T-cell (primary cell): ENCODE results near the gene LRP1. TPM values are rescaled to one million over a fixed set of nuclear protein-coding genes. Genes with fewer than 3 reads are reported as not detected.
A peak's percentile ranks its signal among the peaks of the same experiment; 100 is the strongest.

Source experiments
- ATAC-seq, 4 experiments: fragments of 200-7000 bp in 3 of 4; fragments of 150-1000 bp in 1 of 4; cut with Tn5 transposase; replicated peaks in 1 of 4; 1 replicate in 3 of 4; 2 replicates in 1 of 4; pipeline ENCODE4 v1.10.0; 2021; ENCODE audit warnings: moderate library complexity in 3 of 4, mild to moderate bottlenecking in 2 of 4, moderate number of reproducible peaks in 1 of 4
- CTCF ChIA-PET, 2 donors: fragments of 300-600 bp; sonication (Branson Sonifier 250); formaldehyde crosslinking; loops; one replicate each; lab custom pipeline; 2022; ENCODE audit warnings: antibody characterized with exemption in 2 of 2; lab: Charles Lee
- POLR2A ChIA-PET, 2 donors: fragments of 300-600 bp; sonication (Branson Sonifier 250); formaldehyde crosslinking; loops; one replicate each; lab custom pipeline; 2022; ENCODE audit warnings: antibody characterized with exemption in 2 of 2; lab: Charles Lee
- DNase-seq, 35 experiments: peaks; one replicate each; pipeline versions ENCODE4 v3.0.0 to v3.0.0-alpha.2; 2013 to 2023
- H3K27ac ChIP-seq: one replicate; pipeline ENCODE4 v1.5.1; 2013; ENCODE audit warnings: low read length
- H3K27me3 ChIP-seq, 2 experiments: replicated peaks in 1 of 2; 1 replicate in 1 of 2; 2 replicates in 1 of 2; pipeline versions ENCODE4 v1.6.1 to v1.7.0; 2013; ENCODE audit warnings: low read length in 1 of 2, mixed read lengths in 1 of 2; ENCODE audit not compliant: control insufficient read depth in 2 of 2, insufficient read depth in 2 of 2; ENCODE audit errors: extremely low read depth in 1 of 2
- H3K36me3 ChIP-seq, 2 donors: 1 replicate in 1 of 2; 2 replicates in 1 of 2; pipeline versions ENCODE4 v1.6.1 to v1.7.0; 2013; ENCODE audit warnings: low read length in 1 of 2; ENCODE audit not compliant: control insufficient read depth in 2 of 2, insufficient read depth in 1 of 2; ENCODE audit errors: extremely low read depth in 1 of 2
- H3K4me1 ChIP-seq, 2 experiments: 1 replicate in 1 of 2; 2 replicates in 1 of 2; pipeline versions ENCODE4 v1.6.1 to v1.7.0; 2013; ENCODE audit warnings: low read length in 2 of 2, mixed read lengths in 1 of 2; ENCODE audit not compliant: insufficient read depth in 2 of 2, control insufficient read depth in 1 of 2; ENCODE audit errors: extremely low read depth in 1 of 2
- H3K4me3 ChIP-seq, 2 donors: 1 replicate in 1 of 2; 2 replicates in 1 of 2; pipeline versions ENCODE4 v1.5.1 to v1.7.0; 2013; ENCODE audit warnings: mild to moderate bottlenecking in 2 of 2, low read length in 1 of 2, moderate library complexity in 1 of 2; ENCODE audit not compliant: control insufficient read depth in 1 of 2; ENCODE audit errors: extremely low read depth in 1 of 2
- H3K9me3 ChIP-seq: 2 replicates; pipeline ENCODE4 v1.7.0; 2013
- H3K27ac Mint-ChIP-seq, 2 donors: one replicate each; pipeline ENCODE4 v1.8.0; 2020 to 2021; ENCODE audit warnings: mild to moderate bottlenecking in 2 of 2, mixed read lengths in 2 of 2
- H3K27me3 Mint-ChIP-seq, 2 donors: one replicate each; pipeline ENCODE4 v1.8.0; 2021 to 2022; ENCODE audit warnings: mixed read lengths in 2 of 2
- H3K36me3 Mint-ChIP-seq: one replicate; pipeline ENCODE4 v1.8.0; 2021; ENCODE audit warnings: mixed read lengths
- H3K4me1 Mint-ChIP-seq, 3 donors: one replicate each; pipeline ENCODE4 v1.8.0; 2020 to 2022; ENCODE audit warnings: mixed read lengths in 3 of 3, mild to moderate bottlenecking in 1 of 3
- H3K4me3 Mint-ChIP-seq, 3 donors: one replicate each; pipeline ENCODE4 v1.8.0; 2020 to 2022; ENCODE audit warnings: mild to moderate bottlenecking in 3 of 3, mixed read lengths in 3 of 3, moderate library complexity in 3 of 3
- H3K9me3 Mint-ChIP-seq, 3 donors: one replicate each; pipeline ENCODE4 v1.8.0; 2020 to 2022; ENCODE audit warnings: mixed read lengths in 3 of 3
- WGBS: methylation state at CpG from one replicate; pipeline ENCODE4 v1.1.5; 2013; ENCODE audit warnings: missing lambda C conversion rate; ENCODE audit not compliant: insufficient coverage; 5-methylcytosine and 5-hydroxymethylcytosine counted together
- total RNA-seq, 35 experiments: library from RNA in 6 of 35; stranded (reverse) in 6 of 35; fragments of 120-200 nt in 1 of 35; gene quantifications; one replicate each; pipeline versions ENCODE4 v1.2.1 to v1.2.4 and lab custom pipeline; 2013 to 2026

The LRP1 gene
- total RNA-seq, 5 donors from 2014 or later (not counting 1 experiment from before 2014, with no cell fraction given): 5.9 to 8.1 (median 7.7) TPM

DNA sequence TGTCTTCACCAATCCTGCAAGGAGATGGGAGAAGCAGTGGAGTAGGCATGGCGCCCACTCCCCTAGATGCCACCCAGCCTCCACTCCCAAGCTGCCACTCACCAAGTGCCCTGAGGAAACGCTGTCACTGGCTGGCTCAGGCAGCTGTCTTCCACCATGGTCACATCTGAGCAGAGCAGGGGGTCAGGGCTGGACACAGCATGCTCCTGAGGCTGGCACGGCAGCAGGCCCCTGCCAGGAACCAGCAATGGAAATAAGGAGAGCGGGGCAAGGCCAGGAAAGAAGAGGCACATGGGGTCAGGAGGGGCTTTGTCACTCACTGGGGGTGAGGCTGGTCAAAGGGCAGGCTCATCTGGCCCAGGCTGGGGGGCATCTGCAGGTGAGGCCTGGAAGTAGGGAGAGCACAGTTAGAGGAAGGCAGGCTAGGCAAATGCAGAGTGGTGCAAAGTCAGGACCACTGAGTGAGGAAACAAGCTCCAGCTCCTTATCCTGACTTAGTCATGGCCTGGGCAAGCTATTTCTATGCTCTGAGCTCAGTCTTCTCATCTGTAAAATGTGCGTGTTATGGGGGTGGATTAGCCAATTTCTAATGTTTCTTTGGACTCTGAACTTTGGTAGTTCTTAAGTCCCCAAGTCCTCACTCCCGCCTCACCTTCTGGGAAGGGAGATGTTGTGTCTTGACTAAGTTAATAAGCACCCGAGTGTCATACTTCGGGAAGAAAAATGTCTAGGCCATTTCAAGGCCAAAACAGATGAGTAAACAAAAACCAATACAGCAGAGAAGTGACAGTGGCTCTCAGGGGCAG lies 31.3 kb upstream of the LRP1 start:
- CTCF ChIA-PET: interaction anchor here in 1 of 2 donors (0.9 kb wide), 1 partner anchor 14 kb away, joined by 3 read pairs; the partner anchor contains the start of gene STAT6
- Histone ChIP-seq H3K36me3 (peaks cover 19 to 75% of the 10 kb centered on the region in 2 donors), H3K4me3 (no peak overlapping the region), H3K27ac (no peak overlapping the region), H3K4me1 (peaks cover 9 to 32% of the 10 kb centered on the region in 2 experiments), H3K27me3 (no peaks in the 10 kb centered on the region), H3K9me3 (no peaks in the 10 kb centered on the region)
- peak overlapping the region; percentile 44 to 97 for H3K27ac Mint-ChIP-seq
- peaks cover 40 to 72% (median 55%) of the 10 kb centered on the region in 3 donors for H3K4me1 Mint-ChIP-seq
- WGBS: 91% methylated on average over 5 of the region's 8 CpGs
- POLR2A ChIA-PET: interaction anchor here (0.6 to 1.1 kb wide), 3 partner anchors 15 to 57 kb away, joined by 3 to 6 read pairs (median 4); no protein-coding TSS in a partner anchor
- H3K36me3 Mint-ChIP-seq: peaks cover 38% of the 10 kb centered on the region
- H3K9me3 Mint-ChIP-seq: no peaks in the 10 kb centered on the region
- no peak overlapping the region for H3K4me3 Mint-ChIP-seq
- H3K27me3 Mint-ChIP-seq: no peaks in the 10 kb centered on the region
- DNase-seq (no peak), ATAC-seq (no peak)

DNA sequence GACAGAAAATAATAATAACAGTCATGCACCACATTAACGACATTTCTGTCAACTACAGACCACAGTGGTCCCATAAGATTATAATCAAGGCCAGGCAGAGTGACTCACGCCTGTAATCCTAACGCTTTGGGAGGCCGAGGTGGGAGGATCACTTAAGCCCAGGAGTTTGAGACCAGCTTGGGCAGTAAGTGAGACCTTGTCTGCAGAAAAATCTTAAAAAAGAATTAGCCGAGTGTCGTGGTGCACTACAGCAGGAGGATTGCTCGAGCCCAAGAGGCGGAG lies 30.8 kb upstream of the LRP1 start:
- Histone ChIP-seq H3K27ac (no peak overlapping the region), H3K4me3 (no peak overlapping the region), H3K36me3 (peaks cover 19 to 75% of the 10 kb centered on the region in 2 donors), H3K27me3 (no peaks in the 10 kb centered on the region), H3K4me1 (peaks cover 8 to 32% of the 10 kb centered on the region in 2 experiments), H3K9me3 (no peaks in the 10 kb centered on the region)
- ChIA-PET CTCF (interaction anchor here (0.6 to 0.9 kb wide), 2 partner anchors 14 to 427 kb away, joined by 3 read pairs; partner anchors contain the start of gene STAT6 (in 1 of the 2)), POLR2A (interaction anchor here in 1 of 2 donors (1.1 kb wide), 1 partner anchor 20 kb away, joined by 3 read pairs; no protein-coding TSS in a partner anchor)
- Mint-ChIP-seq H3K4me1 (peaks cover 39 to 66% (median 55%) of the 10 kb centered on the region in 3 donors), H3K27me3 (no peaks in the 10 kb centered on the region), H3K27ac (no peak overlapping the region), H3K4me3 (no peak overlapping the region), H3K36me3 (peaks cover 39% of the 10 kb centered on the region), H3K9me3 (no peaks in the 10 kb centered on the region)
- WGBS: 83% methylated on average over 5 of the region's 8 CpGs
- ATAC-seq (no peak), DNase-seq (no peak)

DNA sequence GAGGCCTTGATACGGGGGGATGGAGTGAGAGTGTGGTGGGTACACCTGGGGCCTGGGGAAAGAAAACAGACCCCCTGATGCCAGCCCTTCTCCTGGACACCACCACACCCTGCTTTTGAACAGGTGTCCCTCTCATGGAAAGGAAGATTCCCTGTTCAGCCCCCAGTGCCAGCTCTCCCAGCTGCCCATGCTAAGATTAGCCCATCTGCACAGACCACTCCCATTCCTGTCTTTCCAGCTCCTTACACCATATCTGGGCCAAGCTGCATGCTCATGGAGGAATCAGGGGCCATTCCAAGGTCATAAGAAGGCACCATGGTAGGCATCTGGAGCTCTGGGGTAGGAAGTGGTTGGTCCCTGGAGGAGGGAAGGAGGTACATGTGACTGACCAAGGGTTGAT lies 29.7 kb upstream of the LRP1 start:
- CTCF ChIA-PET: no interaction called here
- POLR2A ChIA-PET: interaction anchor here in 1 of 2 donors (0.6 kb wide), 2 partner anchors 388 to 493 kb away, joined by 3 to 5 read pairs; no protein-coding TSS in a partner anchor
- Mint-ChIP-seq H3K9me3 (no peaks in the 10 kb centered on the region), H3K36me3 (peaks cover 36% of the 10 kb centered on the region), H3K4me3 (no peak overlapping the region), H3K27me3 (no peaks in the 10 kb centered on the region), H3K27ac (peak overlapping the region in 1 of 2 donors; percentile 8), H3K4me1 (peaks cover 33 to 58% (median 47%) of the 10 kb centered on the region in 3 donors)
- DNase-seq (no peak), ATAC-seq (no peak)
- no CpG with 5 or more reads among the region's 1 CpG for WGBS
- H3K36me3 ChIP-seq: peaks cover 17 to 74% of the 10 kb centered on the region in 2 donors
- H3K27ac ChIP-seq: no peak overlapping the region
- no peaks in the 10 kb centered on the region for H3K9me3 ChIP-seq
- H3K4me1 ChIP-seq: peaks cover 4 to 24% of the 10 kb centered on the region in 2 experiments
- H3K4me3 ChIP-seq: no peak overlapping the region
- H3K27me3 ChIP-seq: no peaks in the 10 kb centered on the region

DNA sequence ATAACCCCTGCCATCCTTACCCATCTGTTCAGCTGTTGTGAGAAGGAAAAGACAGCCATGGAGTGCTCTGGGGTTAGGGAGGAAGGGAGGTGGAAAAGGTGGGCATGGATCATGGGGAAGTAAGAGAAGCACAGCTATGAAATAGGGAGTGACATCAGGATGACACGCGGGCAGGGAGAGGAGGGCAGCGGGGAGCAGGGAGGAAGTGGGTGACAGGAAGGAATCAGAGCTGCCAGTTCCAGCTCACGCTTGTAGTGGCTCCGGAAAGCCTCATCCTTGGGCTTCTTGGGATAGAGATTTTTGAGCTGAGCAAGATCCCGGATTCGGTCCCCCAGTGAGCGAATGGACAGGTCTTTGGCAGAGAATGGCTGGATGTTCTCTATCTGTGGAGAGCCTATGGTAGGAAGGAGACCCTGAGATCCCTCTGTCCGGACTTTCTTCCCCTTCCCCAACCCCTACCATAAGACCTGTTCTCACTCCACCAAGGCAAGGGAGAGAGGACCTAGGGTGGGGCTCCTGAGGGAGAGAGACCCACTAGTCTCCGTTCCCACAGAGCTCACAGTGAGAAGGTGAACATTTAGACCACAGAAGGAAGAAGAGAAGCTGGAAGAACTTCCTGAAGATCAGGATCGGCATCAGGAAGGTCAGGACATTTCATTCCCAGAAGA lies 29.1 kb upstream of the LRP1 start:
- Histone ChIP-seq H3K27ac (no peak overlapping the region), H3K27me3 (no peaks in the 10 kb centered on the region), H3K36me3 (peaks cover 20 to 81% of the 10 kb centered on the region in 2 donors), H3K4me1 (peaks cover 2 to 18% of the 10 kb centered on the region in 2 experiments), H3K4me3 (no peak overlapping the region), H3K9me3 (no peaks in the 10 kb centered on the region)
- Mint-ChIP-seq H3K4me3 (no peak overlapping the region), H3K27ac (peak overlapping the region; percentile 53 to 84), H3K27me3 (no peaks in the 10 kb centered on the region), H3K36me3 (peaks cover 40% of the 10 kb centered on the region), H3K9me3 (no peaks in the 10 kb centered on the region), H3K4me1 (peaks cover 34 to 60% (median 47%) of the 10 kb centered on the region in 3 donors)
- WGBS: 77% methylated on average over 7 of the region's 11 CpGs
- ChIA-PET CTCF (interaction anchor here (0.5 to 0.6 kb wide), 2 partner anchors 8 to 486 kb away, joined by 3 read pairs; no protein-coding TSS in a partner anchor), POLR2A (interaction anchor here in 1 of 2 donors (0.6 to 0.7 kb wide), 2 partner anchors 30 to 494 kb away, joined by 3 to 5 read pairs; no protein-coding TSS in a partner anchor)
- DNase-seq (no peak), ATAC-seq (no peak)

DNA sequence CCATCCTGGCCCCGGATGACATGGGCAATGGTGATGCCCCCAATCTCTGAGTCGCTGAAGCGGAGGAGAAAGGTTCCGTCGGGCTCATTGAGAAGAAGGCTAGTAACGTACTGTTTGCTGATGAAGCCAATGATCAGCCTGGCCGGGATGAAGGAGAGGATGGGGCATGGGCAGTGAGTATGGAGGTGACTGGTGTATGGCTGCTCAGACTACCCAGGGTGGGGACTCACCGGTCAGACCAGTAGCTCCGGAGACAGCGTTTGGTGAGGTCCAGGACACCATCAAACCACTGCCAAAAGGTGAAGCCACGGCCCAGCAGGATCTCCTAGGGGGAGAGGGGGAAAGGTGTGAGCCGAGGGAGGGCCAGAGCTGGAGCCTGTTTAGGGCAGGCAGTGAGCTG lies 28.5 kb upstream of the LRP1 start:
- Mint-ChIP-seq H3K4me3 (no peak overlapping the region), H3K9me3 (no peaks in the 10 kb centered on the region), H3K27me3 (no peaks in the 10 kb centered on the region), H3K36me3 (peaks cover 44% of the 10 kb centered on the region), H3K4me1 (peaks cover 34 to 58% (median 47%) of the 10 kb centered on the region in 3 donors), H3K27ac (peak overlapping the region; percentile 53 to 68)
- H3K9me3 ChIP-seq: no peaks in the 10 kb centered on the region
- ChIA-PET CTCF (interaction anchor here in 1 of 2 donors (0.6 kb wide), 2 partner anchors 8 to 675 kb away, joined by 3 to 4 read pairs; no protein-coding TSS in a partner anchor), POLR2A (interaction anchor here in 1 of 2 donors (0.7 kb wide), 1 partner anchor 30 kb away, joined by 3 read pairs; no protein-coding TSS in a partner anchor)
- peaks cover 2 to 12% of the 10 kb centered on the region in 2 experiments for H3K4me1 ChIP-seq
- no peak overlapping the region for H3K4me3 ChIP-seq
- WGBS: 92% methylated on average over 8 of the region's 12 CpGs
- no peaks in the 10 kb centered on the region for H3K27me3 ChIP-seq
- DNase-seq (no peak), ATAC-seq (no peak)
- no peak overlapping the region for H3K27ac ChIP-seq
- H3K36me3 ChIP-seq: peaks cover 19 to 82% of the 10 kb centered on the region in 2 donors
